Measurements from ENCODE around the gene UNC80. TPM values are rescaled to one million over a fixed set of nuclear protein-coding genes. Genes with fewer than 3 reads are reported as not detected.

UNC80 gene
- polyA plus RNA-seq, 1 donor (not counting 4 experiments of a cell fraction or from before 2014, with no cell fraction given), result 0.13 TPM

- no peaks in the 10 kb centered on the region for H3K9me1 ChIP-seq (ENCODE audit: control insufficient read depth, extremely low read depth, insufficient read depth, low read length)
- H3K4me3 ChIP-seq (ENCODE audit: control insufficient read depth in 2 of 3, extremely low read depth in 1 of 3, insufficient read depth in 2 of 3, low read depth in 1 of 3, low read length in 3 of 3), result no peak overlapping the region
- no peaks in the 10 kb centered on the region for H3K36me3 ChIP-seq (ENCODE audit: control insufficient read depth in 2 of 2, extremely low read depth in 1 of 2, insufficient read depth in 2 of 2, low read length in 2 of 2)
- no peaks in the 10 kb centered on the region for H3K27me3 ChIP-seq (ENCODE audit: control insufficient read depth, extremely low read depth, insufficient read depth, low read length)
- no peak overlapping the region for H3K4me2 ChIP-seq (ENCODE audit: control insufficient read depth, extremely low read depth, insufficient read depth, low read depth, low read length)
- H3K79me2 ChIP-seq (ENCODE audit: control insufficient read depth, insufficient read depth, low read length), result no peaks in the 10 kb centered on the region
- no peak for TF ChIP-seq EZH2 (IDR thresholded peaks at IDR 0.05; ENCODE audit: low read length)
- TF ChIP-seq, protein P1, sequence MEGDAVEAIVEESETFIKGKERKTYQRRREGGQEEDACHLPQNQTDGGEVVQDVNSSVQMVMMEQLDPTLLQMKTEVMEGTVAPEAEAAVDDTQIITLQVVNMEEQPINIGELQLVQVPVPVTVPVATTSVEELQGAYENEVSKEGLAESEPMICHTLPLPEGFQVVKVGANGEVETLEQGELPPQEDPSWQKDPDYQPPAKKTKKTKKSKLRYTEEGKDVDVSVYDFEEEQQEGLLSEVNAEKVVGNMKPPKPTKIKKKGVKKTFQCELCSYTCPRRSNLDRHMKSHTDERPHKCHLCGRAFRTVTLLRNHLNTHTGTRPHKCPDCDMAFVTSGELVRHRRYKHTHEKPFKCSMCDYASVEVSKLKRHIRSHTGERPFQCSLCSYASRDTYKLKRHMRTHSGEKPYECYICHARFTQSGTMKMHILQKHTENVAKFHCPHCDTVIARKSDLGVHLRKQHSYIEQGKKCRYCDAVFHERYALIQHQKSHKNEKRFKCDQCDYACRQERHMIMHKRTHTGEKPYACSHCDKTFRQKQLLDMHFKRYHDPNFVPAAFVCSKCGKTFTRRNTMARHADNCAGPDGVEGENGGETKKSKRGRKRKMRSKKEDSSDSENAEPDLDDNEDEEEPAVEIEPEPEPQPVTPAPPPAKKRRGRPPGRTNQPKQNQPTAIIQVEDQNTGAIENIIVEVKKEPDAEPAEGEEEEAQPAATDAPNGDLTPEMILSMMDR (optimal IDR thresholded peaks at IDR 0.05 in 1 of 3, IDR thresholded peaks at IDR 0.05 in 1 of 3, conservative IDR thresholded peaks at IDR 0.05 in 1 of 3; ENCODE audit: extremely low read depth in 1 of 3, insufficient read depth in 2 of 3, low read length in 3 of 3), result no peak
- no peaks in the 10 kb centered on the region for H4K20me1 ChIP-seq (ENCODE audit: control insufficient read depth, extremely low read depth, insufficient read depth, low read length)
- H3K9me3 ChIP-seq (ENCODE audit: control insufficient read depth, low read depth, low read length), result no peaks in the 10 kb centered on the region
- no peak overlapping the region for H2AFZ ChIP-seq (ENCODE audit: control insufficient read depth, low read length)
- dilution Hi-C loops (cut with MboI; ENCODE audit: extremely low pct_ligation_motif_present, low sequenced_read_pairs), result no loop called here
- DNase-seq (ENCODE audit: low read depth, low spot score) (no peak), FAIRE-seq (no peak)
- no peak overlapping the region for H3K27ac ChIP-seq (ENCODE audit: control insufficient read depth, insufficient read depth, low read length)
- H3K9ac ChIP-seq (ENCODE audit: control insufficient read depth, extremely low read depth, insufficient read depth, low read length), result no peak overlapping the region
- H3K4me1 ChIP-seq (ENCODE audit: control insufficient read depth, extremely low read depth, insufficient read depth, low read length), result peaks cover 7% of the 10 kb centered on the region
These were observed 36.8 kb upstream of the UNC80 start for GRCh38 chr2:209734805-209735204.

- no peaks in the 10 kb centered on the region for H3K4me1 ChIP-seq (ENCODE audit: control insufficient read depth, extremely low read depth, insufficient read depth, low read length)
- H3K36me3 ChIP-seq (ENCODE audit: control insufficient read depth in 2 of 2, extremely low read depth in 1 of 2, insufficient read depth in 2 of 2, low read length in 2 of 2), result no peaks in the 10 kb centered on the region
- FAIRE-seq (no peak), DNase-seq (ENCODE audit: low read depth, low spot score) (no peak)
- H2AFZ ChIP-seq (ENCODE audit: control insufficient read depth, low read length), result no peak overlapping the region
- H3K9me3 ChIP-seq (ENCODE audit: control insufficient read depth, low read depth, low read length), result no peaks in the 10 kb centered on the region
- no peaks in the 10 kb centered on the region for H3K27me3 ChIP-seq (ENCODE audit: control insufficient read depth, extremely low read depth, insufficient read depth, low read length)
- H3K9ac ChIP-seq (ENCODE audit: control insufficient read depth, extremely low read depth, insufficient read depth, low read length), result no peak overlapping the region
- no peaks in the 10 kb centered on the region for H4K20me1 ChIP-seq (ENCODE audit: control insufficient read depth, extremely low read depth, insufficient read depth, low read length)
- no peak overlapping the region for H3K4me2 ChIP-seq (ENCODE audit: control insufficient read depth, extremely low read depth, insufficient read depth, low read depth, low read length)
- no peaks in the 10 kb centered on the region for H3K79me2 ChIP-seq (ENCODE audit: control insufficient read depth, insufficient read depth, low read length)
- H3K27ac ChIP-seq (ENCODE audit: control insufficient read depth, insufficient read depth, low read length), result no peak overlapping the region
- H3K9me1 ChIP-seq (ENCODE audit: control insufficient read depth, extremely low read depth, insufficient read depth, low read length), result no peaks in the 10 kb centered on the region
- dilution Hi-C loops (cut with MboI; ENCODE audit: extremely low pct_ligation_motif_present, low sequenced_read_pairs), result no loop called here
- no peak overlapping the region for H3K4me3 ChIP-seq (ENCODE audit: control insufficient read depth in 2 of 3, extremely low read depth in 1 of 3, insufficient read depth in 2 of 3, low read depth in 1 of 3, low read length in 3 of 3)
- TF ChIP-seq EZH2 (IDR thresholded peaks at IDR 0.05; ENCODE audit: low read length), result no peak
- TF ChIP-seq, protein P1 (optimal IDR thresholded peaks at IDR 0.05 in 1 of 3, IDR thresholded peaks at IDR 0.05 in 1 of 3, conservative IDR thresholded peaks at IDR 0.05 in 1 of 3; ENCODE audit: extremely low read depth in 1 of 3, insufficient read depth in 2 of 3, low read length in 3 of 3), result no peak
These were observed 29.7 kb upstream of the UNC80 start for GRCh38 chr2:209741953-209742352.

Data from keratinocyte (primary cell).